Activated gamma-delta T cell (primary cell): ENCODE measurements around the gene SLC39A13.

Experiments
- DNase-seq: peaks from one replicate; lab custom pipeline; 2025; lab: John Stamatoyannopoulos, UW

The SLC39A13 gene

GRCh38 chr11:47430524-47430923, 22.1 kb downstream of the SLC39A13 start:
- no peak for DNase-seq

GRCh38 chr11:47431356-47432083, 23.1 kb downstream of the SLC39A13 start:
- no peak for DNase-seq

GRCh38 chr11:47433157-47433556, 24.8 kb downstream of the SLC39A13 start:
- no peak for DNase-seq

GRCh38 chr11:47434011-47434786, 25.8 kb downstream of the SLC39A13 start:
- no peak for DNase-seq

GRCh38 chr11:47435687-47436086, 27.3 kb downstream of the SLC39A13 start:
- no peak for DNase-seq

GRCh38 chr11:47436726-47437125, 28.3 kb downstream of the SLC39A13 start:
- no peak for DNase-seq

GRCh38 chr11:47437218-47437745, 28.9 kb downstream of the SLC39A13 start:
- no peak for DNase-seq

- DNase-seq: no peak
These were observed 29.5 kb downstream of the SLC39A13 start for GRCh38 chr11:47437746-47438418.

- DNase-seq: no peak
These were observed 30.3 kb downstream of the SLC39A13 start for GRCh38 chr11:47438721-47439120.

GRCh38 chr11:47440054-47440476, 31.7 kb downstream of the SLC39A13 start:
- no peak for DNase-seq

GRCh38 chr11:47441421-47441820, 33.0 kb downstream of the SLC39A13 start:
- DNase-seq: no peak

- no peak for DNase-seq
These were observed 34.1 kb downstream of the SLC39A13 start for GRCh38 chr11:47442514-47442913.

- DNase-seq: no peak
These were observed 34.8 kb downstream of the SLC39A13 start for GRCh38 chr11:47443028-47443700.

- DNase-seq: no peak
These were observed 35.4 kb downstream of the SLC39A13 start for GRCh38 chr11:47443817-47444216.

- no peak for DNase-seq
These were observed 37.5 kb downstream of the SLC39A13 start for GRCh38 chr11:47445840-47446239.

GRCh38 chr11:47446833-47447232, 38.4 kb downstream of the SLC39A13 start:
- DNase-seq: no peak

- DNase-seq: no peak
These were observed 39.5 kb downstream of the SLC39A13 start for GRCh38 chr11:47447906-47448305.

GRCh38 chr11:47448566-47449427, 40.4 kb downstream of the SLC39A13 start, which contains the start of gene RAPSN:
TSS of gene RAPSN (minus strand) at chr11:47449136. CDS start at chr11:47448964, 172 bp downstream.
- DNase-seq: no peak

GRCh38 chr11:47449541-47449940, 41.2 kb downstream of the SLC39A13 start:
- DNase-seq: no peak

GRCh38 chr11:47451436-47451835, 43.0 kb downstream of the SLC39A13 start:
- DNase-seq: no peak

GRCh38 chr11:47451990-47452389, 43.6 kb downstream of the SLC39A13 start:
- no peak for DNase-seq
